HepG2 (cell line): ENCODE measurements around the gene ALG8. TPM values are rescaled to one million over a fixed set of nuclear protein-coding genes. Genes with fewer than 3 reads are reported as not detected.
A peak's percentile ranks its signal among the peaks of the same experiment; 100 is the strongest.

Experiments used
- ATF3 ChIP-seq: sonication (generic); formaldehyde crosslinking; IDR thresholded peaks from 2 replicates; pipeline ENCODE4 v1.4.0; 2020; ENCODE audit warnings: missing genetic modification reagents
- CAMTA2 ChIP-seq: sonication (generic); formaldehyde crosslinking; IDR thresholded peaks from 2 replicates; pipeline ENCODE4 v1.4.0; 2020; ENCODE audit warnings: mild to moderate bottlenecking, missing genetic modification reagents, borderline replicate concordance
- CENPX ChIP-seq: sonication (generic); formaldehyde crosslinking; IDR thresholded peaks from 2 replicates; pipeline ENCODE4 v1.9.0; 2021; ENCODE audit warnings: mild to moderate bottlenecking, missing genetic modification reagents, moderate library complexity
- ERF ChIP-seq: IDR thresholded peaks from 2 replicates; pipeline ENCODE4 v1.6.1; 2018; ENCODE audit warnings: missing biosample characterization, missing genetic modification reagents
- FOXA3 ChIP-seq: IDR thresholded peaks from 2 replicates; pipeline ENCODE4 v1.6.1; 2016; ENCODE audit warnings: missing genetic modification reagents, missing compliant biosample characterization
- MAFK ChIP-seq, 2 experiments: IDR thresholded peaks in 1 of 2; conservative IDR thresholded peaks in 1 of 2; 2 replicates each; pipeline ENCODE4 v1.6.1; 2011; ENCODE audit warnings: improper control_type of control experiment in 2 of 2, low read length in 2 of 2
- NR2C2 ChIP-seq: sonication (generic); formaldehyde crosslinking; IDR thresholded peaks from 2 replicates; pipeline ENCODE4 v1.4.0; 2020; ENCODE audit warnings: missing genetic modification reagents, mild to moderate bottlenecking, moderate library complexity, borderline replicate concordance
- RBM22 ChIP-seq: fragments of 200-400 bp; formaldehyde crosslinking; optimal IDR thresholded peaks from 2 replicates; pipeline ENCODE3; 2017; ENCODE audit warnings: mild to moderate bottlenecking, low read length, moderate library complexity
- SMAD9 ChIP-seq: sonication (generic); formaldehyde crosslinking; IDR thresholded peaks from 2 replicates; pipeline ENCODE4 v1.5.1; 2020; ENCODE audit warnings: mild to moderate bottlenecking, missing genetic modification reagents
- SOX5 ChIP-seq: IDR thresholded peaks from 2 replicates; pipeline ENCODE4 v1.6.1; 2016; ENCODE audit warnings: borderline replicate concordance
- TERF1 ChIP-seq: sonication (generic); formaldehyde crosslinking; IDR thresholded peaks from 2 replicates; pipeline ENCODE4 v1.8.0; 2022; ENCODE audit warnings: mild to moderate bottlenecking, missing genetic modification reagents, moderate library complexity
- ZBTB33 ChIP-seq: sonication (generic); formaldehyde crosslinking; IDR thresholded peaks from 2 replicates; pipeline ENCODE4 v1.4.0; 2020; ENCODE audit warnings: missing genetic modification reagents
- ZKSCAN8 ChIP-seq: IDR thresholded peaks from 2 replicates; pipeline ENCODE4 v1.6.1; 2016; ENCODE audit warnings: borderline replicate concordance, missing genetic modification reagents, missing compliant biosample characterization
- ZNF850 ChIP-seq: sonication (generic); formaldehyde crosslinking; conservative IDR thresholded peaks from 2 replicates; pipeline ENCODE4 v1.9.0; 2021; ENCODE audit warnings: mild to moderate bottlenecking, missing genetic modification reagents
- polyA plus RNA-seq, 8 experiments: library from polyadenylated mRNA; depleted of rRNA in 3 of 8; stranded (reverse) in 7 of 8; unstranded in 1 of 8; fragments of >200 nt; fragmentation: Illumina TruSeq in 4 of 8; extraction: Trizol in 4 of 8; gene quantifications; 2 replicates each; pipeline versions ENCODE4 v1.2.1 to v1.2.3, GENCODE V29; 2011 to 2016; ENCODE audit warnings: low read depth in 4 of 8, missing spikeins in 1 of 8, mixed read lengths in 1 of 8; ENCODE audit not compliant: insufficient read depth in 1 of 8
- total RNA-seq, 5 experiments: library from RNA; depleted of rRNA; stranded (reverse); fragments of >200 nt; fragmentation: Illumina TruSeq; extraction: Trizol; gene quantifications; 2 replicates each; pipeline ENCODE4 v1.2.3, GENCODE V29; 2016; ENCODE audit warnings: low read depth in 1 of 5
- TF ChIP-seq, protein P1 (sequence below): sonication (generic); formaldehyde crosslinking; IDR thresholded peaks from 2 replicates; pipeline ENCODE4 v1.4.0; 2020; ENCODE audit warnings: mild to moderate bottlenecking, missing genetic modification reagents

Gene ALG8
- total and polyA plus RNA-seq, 2 of the 13 experiments (the other 11 are each of a cell fraction or from before 2014, with no cell fraction given), result 75.8 to 88.0 TPM

- TF ChIP-seq TERF1 (CRISPR knock-in tag) (no peak), ZBTB33 (CRISPR knock-in tag) (0 out of 2 replicates have a peak, but pooled peaks have one; percentile 10), RBM22 (no peak), ZNF850 (CRISPR knock-in tag) (no peak), MAFK (conservative IDR thresholded peaks at IDR 0.05 in 1 of 2, IDR thresholded peaks at IDR 0.05 in 1 of 2; ENCODE audit: low read length in 2 of 2) (peak in 1 of 2 experiments; percentile 20; a peak in 2 of 4 replicates), NR2C2 (no peak), SMAD9 (CRISPR knock-in tag) (no peak), ZKSCAN8 (CRISPR knock-in tag) (no peak), FOXA3 (peak; percentile 18; the same call in 1 of the 2 replicates), SOX5 (peak; percentile 6; the same call in 1 of the 2 replicates), CENPX (CRISPR knock-in tag) (no peak), ERF (CRISPR knock-in tag) (no peak), CAMTA2 (CRISPR knock-in tag) (no peak), ATF3 (CRISPR knock-in tag) (0 out of 2 replicates have a peak, but pooled peaks have one; percentile 20)
- TF ChIP-seq, protein P1, sequence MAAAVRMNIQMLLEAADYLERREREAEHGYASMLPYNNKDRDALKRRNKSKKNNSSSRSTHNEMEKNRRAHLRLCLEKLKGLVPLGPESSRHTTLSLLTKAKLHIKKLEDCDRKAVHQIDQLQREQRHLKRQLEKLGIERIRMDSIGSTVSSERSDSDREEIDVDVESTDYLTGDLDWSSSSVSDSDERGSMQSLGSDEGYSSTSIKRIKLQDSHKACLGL (CRISPR knock-in tag), result no peak
These were observed 64.7 kb downstream of the ALG8 start (continued) for GRCh38 chr11:78074756-78075155.
